SK-N-MC (cell line): ENCODE data around the gene MTAP.

Experiments used
- DNase-seq: peaks from one replicate; pipeline ENCODE4 v3.0.0-alpha.2; 2011; ENCODE audit warnings: low read depth, low spot score
- H3K27ac ChIP-seq: fragments of 200-600 bp; sonication (generic); 2 replicates; pipeline ENCODE4 v1.5.1; 2016; ENCODE audit warnings: mixed run types
- H3K36me3 ChIP-seq: fragments of 200-600 bp; sonication (generic); 2 replicates; pipeline ENCODE4 v1.6.1; 2017; ENCODE audit warnings: antibody characterized with exemption, low read length, mixed read lengths; ENCODE audit not compliant: insufficient read depth
- H3K4me3 ChIP-seq: fragments of 200-600 bp; sonication (generic); 2 replicates; pipeline ENCODE4 v1.5.1; 2016
- H3K9ac ChIP-seq: fragments of 200-600 bp; sonication (generic); 2 replicates; pipeline ENCODE4 v1.8.0; 2017; ENCODE audit warnings: mixed run types, mixed read lengths; ENCODE audit not compliant: insufficient read length
- H3K9me3 ChIP-seq: fragments of 200-600 bp; sonication (generic); 2 replicates; pipeline ENCODE4 v1.6.1; 2017; ENCODE audit warnings: low read depth, mild to moderate bottlenecking, antibody characterized with exemption, low read length, moderate library complexity, mixed read lengths
- EZH2 ChIP-seq: fragments of 200-600 bp; sonication (generic); IDR thresholded peaks from one replicate; pipeline ENCODE4 v1.6.1; 2017; ENCODE audit warnings: antibody characterized with exemption
- FOXP2 ChIP-seq: optimal IDR thresholded peaks from 2 replicates; pipeline ENCODE3; 2011; ENCODE audit warnings: mild to moderate bottlenecking, moderate library complexity; ENCODE audit not compliant: insufficient read depth; ENCODE audit errors: extremely low read length, control extremely low read depth
- POLR2AphosphoS5 ChIP-seq: IDR thresholded peaks from 2 replicates; pipeline ENCODE4 v1.6.1; 2012; ENCODE audit warnings: mild to moderate bottlenecking, low read depth, low read length, borderline replicate concordance

MTAP gene

DNA sequence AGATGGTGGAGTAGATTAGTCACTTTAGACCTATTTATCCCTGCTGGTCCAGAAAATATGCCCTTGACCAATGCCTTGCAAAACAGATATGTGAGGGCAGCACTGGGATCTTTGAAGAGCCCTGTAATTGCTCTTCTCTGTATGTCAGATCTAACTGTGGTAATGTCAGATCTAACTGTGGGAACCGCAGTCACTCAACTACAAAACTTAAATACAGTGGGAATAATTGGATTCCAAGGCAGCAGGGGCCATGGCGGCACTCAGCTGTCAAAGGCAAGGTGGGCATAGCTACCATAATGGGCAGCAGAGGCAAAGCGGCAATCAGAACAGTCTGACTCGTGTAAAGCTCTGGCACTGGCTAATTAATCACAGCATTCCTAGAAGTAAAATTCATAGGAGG is 46.2 kb downstream of the MTAP start:
- Histone ChIP-seq H3K9ac (no peak overlapping the region), H3K4me3 (no peak overlapping the region), H3K27ac (no peak overlapping the region), H3K36me3 (peaks cover 71% of the 10 kb centered on the region), H3K9me3 (peaks cover 22% of the 10 kb centered on the region)
- TF ChIP-seq FOXP2 (no peak), EZH2 (no peak), POLR2AphosphoS5 (no peak)
- DNase-seq = no peak

DNA sequence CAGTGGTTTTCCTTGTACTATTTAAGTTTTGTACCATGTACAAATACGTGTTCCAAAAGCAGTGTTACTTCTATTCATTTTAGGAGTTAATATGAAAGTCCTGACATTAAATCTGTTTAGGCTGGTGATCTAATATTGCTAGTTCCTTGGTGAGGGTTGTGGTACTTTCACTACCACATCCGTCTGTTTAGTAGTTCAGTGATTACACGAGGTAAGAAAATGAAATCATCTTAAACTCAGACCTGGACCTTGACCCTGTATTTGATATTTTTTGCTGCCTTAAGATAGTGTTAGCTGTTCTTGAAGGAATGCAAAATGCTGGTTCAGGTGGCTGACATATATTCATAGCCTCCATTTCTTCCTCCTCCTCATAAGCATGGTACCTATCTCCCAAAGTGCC is 50.3 kb downstream of the MTAP start:
- TF ChIP-seq FOXP2 = no peak
- no peak for TF ChIP-seq EZH2
- no peak for TF ChIP-seq POLR2AphosphoS5
- H3K36me3 ChIP-seq = peaks cover 80% of the 10 kb centered on the region
- DNase-seq = no peak
- no peak overlapping the region for H3K4me3 ChIP-seq
- H3K9ac ChIP-seq = no peak overlapping the region
- no peak overlapping the region for H3K27ac ChIP-seq
- H3K9me3 ChIP-seq = 0 out of 2 replicates have a peak, but pooled peaks cover 4% of the 10 kb centered on the region

DNA sequence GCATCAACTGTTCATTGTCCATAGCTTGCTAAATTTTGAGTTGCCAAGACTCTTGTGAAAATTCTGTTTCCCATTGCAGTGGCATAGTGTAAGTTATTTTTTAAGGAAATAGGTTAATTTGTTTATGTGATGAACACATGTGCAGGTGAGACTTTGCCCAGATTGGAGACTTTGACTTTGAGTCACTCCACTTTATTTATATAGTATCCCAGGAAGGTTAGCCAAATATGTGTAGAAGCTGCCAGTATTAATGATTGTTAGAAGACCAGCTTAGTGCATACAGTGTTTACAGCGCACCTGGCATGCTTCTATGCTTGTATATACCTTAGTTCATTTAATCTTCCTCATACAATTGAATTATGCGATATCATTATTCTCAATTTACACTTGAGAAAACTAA is 51.0 kb downstream of the MTAP start:
- H3K27ac ChIP-seq = no peak overlapping the region
- H3K9me3 ChIP-seq = no peaks in the 10 kb centered on the region
- H3K4me3 ChIP-seq = no peak overlapping the region
- H3K9ac ChIP-seq = no peak overlapping the region
- peaks cover 80% of the 10 kb centered on the region for H3K36me3 ChIP-seq
- TF ChIP-seq EZH2 (no peak), POLR2AphosphoS5 (no peak), FOXP2 (no peak)
- no peak for DNase-seq

DNA sequence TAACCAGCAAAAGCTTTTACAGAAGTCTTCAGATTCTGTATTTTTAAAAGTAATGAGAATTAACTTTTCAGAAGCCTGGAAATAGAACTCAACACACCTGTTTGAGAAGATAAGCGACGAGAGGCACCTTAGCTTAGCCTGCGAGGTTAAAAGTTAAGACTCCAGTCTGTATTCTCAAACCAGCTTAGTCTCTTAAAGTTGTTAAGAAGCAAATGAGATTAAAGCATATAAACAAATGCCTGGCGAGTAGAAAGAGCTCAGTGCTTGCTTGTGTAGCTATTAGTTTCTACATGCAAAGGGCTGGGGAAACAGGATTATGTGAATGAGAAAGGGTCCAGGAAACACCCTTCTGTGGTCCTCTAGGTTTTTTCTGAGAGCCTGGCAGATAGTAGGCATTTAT is 51.7 kb downstream of the MTAP start:
- H3K4me3 ChIP-seq = no peak overlapping the region
- no peaks in the 10 kb centered on the region for H3K9me3 ChIP-seq
- TF ChIP-seq POLR2AphosphoS5 = no peak
- no peak for TF ChIP-seq EZH2
- no peak for TF ChIP-seq FOXP2
- H3K36me3 ChIP-seq = peaks cover 80% of the 10 kb centered on the region
- H3K9ac ChIP-seq = no peak overlapping the region
- H3K27ac ChIP-seq = no peak overlapping the region
- no peak for DNase-seq

DNA sequence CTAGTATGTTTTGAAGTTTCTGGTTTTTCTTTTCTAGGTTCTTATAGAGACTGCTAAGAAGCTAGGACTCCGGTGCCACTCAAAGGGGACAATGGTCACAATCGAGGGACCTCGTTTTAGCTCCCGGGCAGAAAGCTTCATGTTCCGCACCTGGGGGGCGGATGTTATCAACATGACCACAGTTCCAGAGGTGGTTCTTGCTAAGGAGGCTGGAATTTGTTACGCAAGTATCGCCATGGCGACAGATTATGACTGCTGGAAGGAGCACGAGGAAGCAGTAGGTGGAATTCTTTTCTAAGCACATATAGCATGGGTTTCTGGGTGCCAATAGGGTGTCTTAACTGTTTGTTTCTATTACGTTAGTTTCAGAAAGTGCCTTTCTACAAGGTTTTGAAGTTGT is 52.2 kb downstream of the MTAP start:
- H3K36me3 ChIP-seq = peaks cover 80% of the 10 kb centered on the region
- H3K4me3 ChIP-seq = no peak overlapping the region
- no peak for DNase-seq
- H3K9me3 ChIP-seq = no peaks in the 10 kb centered on the region
- no peak overlapping the region for H3K27ac ChIP-seq
- TF ChIP-seq EZH2 = no peak
- TF ChIP-seq FOXP2 = no peak
- no peak for TF ChIP-seq POLR2AphosphoS5
- H3K9ac ChIP-seq = no peak overlapping the region

DNA sequence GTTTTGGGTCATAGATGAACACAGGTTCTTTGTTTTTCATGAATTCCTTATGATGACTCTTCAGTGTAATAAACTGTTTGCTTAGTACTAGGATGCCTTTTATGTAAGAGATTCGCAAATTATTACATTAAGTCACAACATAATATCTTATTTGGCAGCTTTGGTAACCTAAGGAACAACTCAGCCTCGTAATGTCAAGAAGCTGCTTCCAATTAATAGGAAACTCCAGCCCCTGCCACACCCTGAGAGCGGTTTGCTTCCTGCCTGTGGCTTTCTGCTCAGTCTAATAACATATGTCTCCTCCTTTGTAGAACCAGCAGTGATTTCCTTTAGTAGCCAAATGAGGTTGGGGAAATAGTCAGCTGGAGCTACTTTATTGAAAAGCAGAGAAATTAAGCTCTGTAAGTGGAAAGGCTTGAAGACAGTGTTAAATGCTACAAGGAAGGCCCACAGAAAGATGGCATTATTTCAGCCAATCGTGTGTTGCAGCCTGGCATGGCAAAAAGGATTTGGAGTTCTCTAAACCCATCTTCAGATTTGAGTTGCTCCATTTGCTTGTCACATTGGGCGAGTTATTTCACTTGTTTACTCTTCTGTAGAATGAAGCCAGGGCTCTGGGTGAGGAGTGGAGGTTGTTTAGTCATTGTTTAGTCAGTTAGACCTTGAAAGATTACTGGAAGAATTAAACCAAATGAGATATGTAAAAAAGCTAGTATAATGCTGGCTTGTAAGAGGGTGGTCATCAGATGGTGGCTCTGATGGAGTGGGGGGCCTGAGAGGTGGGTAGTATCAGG is 54.1 kb downstream of the MTAP start:
- Histone ChIP-seq H3K36me3 (peaks cover 81% of the 10 kb centered on the region), H3K27ac (peak overlapping the region; percentile 57; the same call in 1 of the 2 replicates), H3K9me3 (no peaks in the 10 kb centered on the region), H3K9ac (no peak overlapping the region), H3K4me3 (no peak overlapping the region)
- TF ChIP-seq POLR2AphosphoS5 (no peak), FOXP2 (no peak), EZH2 (no peak)
- no peak for DNase-seq

DNA sequence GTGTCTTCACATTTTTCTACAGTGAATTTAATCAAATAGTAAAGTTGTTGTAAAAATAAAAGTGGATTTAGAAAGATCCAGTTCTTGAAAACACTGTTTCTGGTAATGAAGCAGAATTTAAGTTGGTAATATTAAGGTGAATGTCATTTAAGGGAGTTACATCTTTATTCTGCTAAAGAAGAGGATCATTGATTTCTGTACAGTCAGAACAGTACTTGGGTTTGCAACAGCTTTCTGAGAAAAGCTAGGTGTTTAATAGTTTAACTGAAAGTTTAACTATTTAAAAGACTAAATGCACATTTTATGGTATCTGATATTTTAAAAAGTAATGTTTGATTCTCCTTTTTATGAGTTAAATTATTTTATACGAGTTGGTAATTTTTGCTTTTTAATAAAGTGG is 60.4 kb downstream of the MTAP start:
- Histone ChIP-seq H3K36me3 (peaks cover 85% of the 10 kb centered on the region), H3K9ac (no peak overlapping the region), H3K9me3 (no peaks in the 10 kb centered on the region), H3K4me3 (no peak overlapping the region), H3K27ac (no peak overlapping the region; the same call in 1 of the 2 replicates)
- DNase-seq = no peak
- no peak for TF ChIP-seq POLR2AphosphoS5
- TF ChIP-seq EZH2 = no peak
- TF ChIP-seq FOXP2 = no peak

DNA sequence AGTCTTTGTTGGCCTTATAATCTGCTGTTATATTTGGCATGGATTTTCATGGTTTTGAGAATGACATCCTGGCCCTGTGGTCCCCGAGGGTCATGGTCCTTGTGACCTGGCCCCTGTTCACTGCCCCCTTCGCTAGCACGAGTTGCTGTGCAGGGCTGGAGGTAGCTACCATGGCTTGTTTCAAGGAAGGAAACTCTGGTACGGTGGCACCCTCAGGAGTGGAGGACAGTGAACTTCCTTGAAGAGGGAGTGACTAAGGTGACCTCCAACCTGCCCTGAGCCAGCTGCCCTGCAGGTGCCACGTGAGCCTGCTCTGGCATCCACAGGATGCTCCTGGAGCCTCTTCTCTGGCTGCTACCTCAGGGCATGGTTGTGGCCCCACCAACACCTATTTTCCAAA is 62.1 kb downstream of the MTAP start:
- Histone ChIP-seq H3K36me3 (peaks cover 79% of the 10 kb centered on the region), H3K9ac (no peak overlapping the region), H3K9me3 (no peaks in the 10 kb centered on the region), H3K27ac (no peak overlapping the region), H3K4me3 (no peak overlapping the region)
- DNase-seq = no peak
- no peak for TF ChIP-seq EZH2
- TF ChIP-seq FOXP2 = no peak
- TF ChIP-seq POLR2AphosphoS5 = no peak
